Measurements from ENCODE around the gene ASAP2.

ASAP2 gene

GRCh38 chr2:9451231-9451630, 244.6 kb downstream of the ASAP2 start:
- Histone ChIP-seq H3K9ac (ENCODE audit: low read length) (no peak overlapping the region), H3K4me3 (ENCODE audit: low read length) (no peak overlapping the region), H2AFZ (ENCODE audit: low read length) (no peak overlapping the region), H3K36me3 (replicated peaks; ENCODE audit: insufficient read depth, low read length) (no peaks in the 10 kb centered on the region), H3K79me2 (ENCODE audit: low read length) (no peaks in the 10 kb centered on the region), H3K9me3 (replicated peaks; ENCODE audit: insufficient read depth, low read length) (no peaks in the 10 kb centered on the region), H3K4me2 (ENCODE audit: low read depth, low read length) (no peak overlapping the region), H3K27ac (ENCODE audit: low read length) (no peak overlapping the region), H4K20me1 (ENCODE audit: insufficient read depth, low read length) (no peaks in the 10 kb centered on the region), H3K27me3 (replicated peaks; ENCODE audit: insufficient read depth, low read length) (no peaks in the 10 kb centered on the region), H3K4me1 (ENCODE audit: low read length) (no peaks in the 10 kb centered on the region), H3F3A (ENCODE audit: insufficient read depth, low read length) (no peaks in the 10 kb centered on the region), H3K9me2 (replicated peaks; ENCODE audit: insufficient read depth, low read length) (no peaks in the 10 kb centered on the region)
- no peak for DNase-seq
- no peak for TF ChIP-seq CTCF (IDR thresholded peaks at IDR 0.05; ENCODE audit: low read length)
